ENCODE data around the gene FBXO3. TPM values are rescaled to one million over a fixed set of nuclear protein-coding genes. Genes with fewer than 3 reads are reported as not detected.

FBXO3 gene
- total RNA-seq, 2 experiments from 2014 or later: 14.9 to 17.0 TPM

DNA sequence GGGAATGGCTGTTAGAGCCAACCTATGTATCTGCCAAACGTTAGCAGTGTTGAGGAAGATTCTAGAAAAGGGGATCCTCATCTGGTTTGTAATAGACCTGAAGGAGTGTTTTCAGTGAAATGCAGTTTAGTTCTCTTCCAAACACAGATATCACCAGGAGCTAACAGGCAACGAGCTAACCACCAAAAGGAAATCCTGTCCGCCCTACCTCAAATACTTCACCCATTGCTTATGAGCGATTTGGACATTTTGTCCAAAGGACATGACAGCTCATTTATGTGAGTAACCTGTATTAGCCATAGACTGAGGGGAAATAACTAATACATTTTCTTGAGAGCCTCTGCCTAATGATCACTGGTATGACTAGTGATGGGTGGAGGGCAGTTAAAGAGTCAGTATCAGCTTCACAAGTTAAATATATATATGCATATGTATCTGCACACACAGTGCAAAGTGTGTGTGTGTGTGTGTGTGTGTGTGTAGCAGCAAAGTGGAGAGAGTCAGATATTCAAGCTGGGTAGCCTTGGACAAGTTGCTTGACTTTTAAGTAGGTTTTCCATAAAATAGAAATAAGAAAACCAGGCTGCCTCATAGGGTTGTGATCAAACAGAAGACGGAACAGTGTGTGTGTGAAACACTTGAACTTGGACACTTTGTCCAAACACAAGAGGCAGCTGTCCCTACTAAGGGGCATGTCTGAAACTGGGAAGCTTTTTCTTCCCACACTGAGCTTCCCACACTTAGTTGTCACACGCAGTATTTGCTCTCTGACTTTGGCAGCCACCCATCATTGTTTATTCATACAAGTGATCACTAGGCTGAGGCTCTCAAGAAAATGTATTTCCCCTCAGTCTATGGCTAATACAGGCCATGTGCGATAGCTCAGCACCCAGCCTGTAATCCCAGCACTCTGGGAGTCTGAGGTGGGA, 72.8 kb downstream of the FBXO3 start:
- DNase-seq: no peak
- CTCF ChIA-PET: interaction anchor here (0.9 to 3.1 kb wide), 4 partner anchors 8 to 41 kb away, joined by 3 to 9 read pairs (median 5); no protein-coding TSS in a partner anchor
- no peak for ATAC-seq
- peaks cover 19% of the 10 kb centered on the region for H3K4me1 Mint-ChIP-seq
- H3K9me3 Mint-ChIP-seq (ENCODE audit: low read depth): no peaks in the 10 kb centered on the region
- peak overlapping the region; percentile 80 for H3K4me3 Mint-ChIP-seq
- H3K36me3 Mint-ChIP-seq: no peaks in the 10 kb centered on the region
- H3K27me3 Mint-ChIP-seq: peaks cover 27% of the 10 kb centered on the region
- H3K27ac Mint-ChIP-seq: peak overlapping the region; percentile 65

DNA sequence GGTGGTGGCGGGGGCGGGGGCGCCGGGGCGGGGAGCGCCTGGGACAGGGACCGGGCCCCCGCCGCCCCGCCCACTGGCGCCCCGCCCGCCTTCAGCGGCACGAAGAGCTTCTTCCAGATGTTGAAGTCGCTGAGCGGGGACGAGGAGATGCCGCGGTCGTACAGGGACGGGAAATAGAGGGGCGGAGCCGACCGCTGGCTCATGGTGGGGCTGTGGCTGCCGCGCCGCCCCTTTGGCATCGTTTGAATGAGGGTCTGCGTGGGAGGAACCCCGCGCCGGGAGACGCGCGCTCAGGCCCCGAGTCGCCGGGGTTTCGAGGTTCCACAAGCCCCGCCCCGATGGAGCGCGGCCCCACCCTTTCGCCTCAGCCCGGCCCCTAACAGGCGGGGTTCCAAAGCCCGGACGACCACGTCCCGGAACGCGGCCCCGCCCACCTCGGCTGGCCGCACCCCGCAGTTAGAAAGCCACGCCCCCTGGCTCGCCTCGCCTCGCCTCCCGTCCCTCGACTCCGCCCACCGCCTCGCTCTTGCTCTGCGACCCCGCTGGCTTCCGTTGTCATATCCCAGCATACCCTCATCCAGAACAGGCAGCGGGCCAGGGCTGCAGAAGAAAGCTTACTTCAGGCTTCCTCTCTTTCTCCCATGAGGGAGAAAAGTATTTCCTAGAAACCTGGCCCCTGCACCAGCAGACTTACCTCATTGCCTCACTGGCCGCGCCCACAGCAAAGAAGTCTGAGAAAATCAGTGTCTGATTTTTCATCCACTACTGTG, 73.6 kb downstream of the FBXO3 start, which contains the start of gene C11orf91:
Gene C11orf91 (minus strand): TSS at position 325 of the 770 bp plus-strand sequence. CDS start 86 bp downstream, at position 239.
- CTCF ChIA-PET: interaction anchor here (1.2 to 3.1 kb wide), 5 partner anchors 11 to 42 kb away, joined by 4 to 9 read pairs (median 6); no protein-coding TSS in a partner anchor
- peak within 1 kb of the TSS; percentile 65 for H3K27ac Mint-ChIP-seq
- ATAC-seq (peak; percentile 97), DNase-seq (peak; percentile 95)
- no peaks in the 10 kb centered on the region for H3K36me3 Mint-ChIP-seq
- H3K4me1 Mint-ChIP-seq: peaks cover 16% of the 10 kb centered on the region
- H3K27me3 Mint-ChIP-seq: peaks cover 33% of the 10 kb centered on the region
- peak within 1 kb of the TSS; percentile 80 for H3K4me3 Mint-ChIP-seq
- H3K9me3 Mint-ChIP-seq (ENCODE audit: low read depth): no peaks in the 10 kb centered on the region

DNA sequence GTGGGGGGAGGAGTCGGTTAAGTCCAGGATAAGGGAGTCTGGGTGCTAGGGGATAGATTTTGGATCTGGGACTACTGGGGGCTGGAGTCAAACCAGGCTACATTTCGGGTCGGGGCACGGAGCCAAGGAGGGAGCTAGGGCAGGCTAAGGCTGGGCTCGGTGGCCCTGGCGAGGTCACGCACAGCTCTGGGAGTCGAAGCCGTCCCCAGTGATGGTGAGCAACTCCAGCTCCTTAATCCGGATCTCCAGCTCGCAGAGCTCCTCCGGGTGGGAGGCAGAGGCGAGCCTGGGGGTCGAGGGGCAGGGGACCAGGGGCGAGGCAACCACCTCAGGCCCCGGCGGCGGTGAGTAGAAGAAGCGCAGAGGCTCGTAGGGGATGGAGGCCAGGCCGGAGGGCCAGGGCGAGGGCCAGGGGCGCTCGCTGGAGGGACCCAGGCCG, 74.2 kb downstream of the FBXO3 start:
- H3K9me3 Mint-ChIP-seq (ENCODE audit: low read depth): no peaks in the 10 kb centered on the region
- H3K36me3 Mint-ChIP-seq: no peaks in the 10 kb centered on the region
- CTCF ChIA-PET: interaction anchor here (1.2 to 3.1 kb wide), 3 partner anchors 10 to 42 kb away, joined by 4 to 9 read pairs (median 6); no protein-coding TSS in a partner anchor
- H3K27me3 Mint-ChIP-seq: peaks cover 33% of the 10 kb centered on the region
- ATAC-seq (no peak), DNase-seq (no peak)
- H3K4me1 Mint-ChIP-seq: peaks cover 16% of the 10 kb centered on the region
- H3K4me3 Mint-ChIP-seq: peak overlapping the region; percentile 80
- H3K27ac Mint-ChIP-seq: no peak overlapping the region

DNA sequence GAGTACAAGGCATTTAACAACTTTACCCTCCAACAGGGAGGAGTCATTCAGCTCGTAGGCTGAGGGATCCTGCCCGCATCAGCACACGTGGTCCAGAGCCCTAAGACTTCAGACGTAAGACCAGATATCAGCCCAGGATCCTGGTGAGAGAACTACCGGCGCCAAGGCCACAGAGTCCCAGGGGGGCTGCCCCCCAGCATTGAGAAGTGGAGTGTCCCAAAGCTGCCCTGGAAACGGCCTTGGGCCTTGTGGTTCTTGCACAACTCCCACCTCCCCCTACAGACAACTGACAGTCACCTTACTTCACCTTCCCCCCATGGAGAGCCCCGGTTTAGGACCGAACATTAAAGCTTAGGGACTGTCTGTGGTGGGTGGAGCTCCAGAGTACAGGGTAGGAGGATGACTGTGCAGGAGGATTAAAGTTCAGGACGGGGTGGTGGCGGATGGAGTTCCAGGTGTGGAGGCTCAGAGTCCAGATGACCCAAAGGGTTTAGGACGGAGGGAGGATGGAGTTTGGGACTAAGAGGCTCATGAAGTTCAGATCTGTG, 74.7 kb downstream of the FBXO3 start:
- peak overlapping the region; percentile 80 for H3K4me3 Mint-ChIP-seq
- H3K36me3 Mint-ChIP-seq: no peaks in the 10 kb centered on the region
- no peak for ATAC-seq
- peaks cover 33% of the 10 kb centered on the region for H3K27me3 Mint-ChIP-seq
- no peak for DNase-seq
- CTCF ChIA-PET: interaction anchor here (1.2 to 3.1 kb wide), 3 partner anchors 10 to 43 kb away, joined by 4 to 9 read pairs (median 6); no protein-coding TSS in a partner anchor
- H3K27ac Mint-ChIP-seq: no peak overlapping the region
- no peaks in the 10 kb centered on the region for H3K9me3 Mint-ChIP-seq (ENCODE audit: low read depth)
- H3K4me1 Mint-ChIP-seq: peaks cover 16% of the 10 kb centered on the region

DNA sequence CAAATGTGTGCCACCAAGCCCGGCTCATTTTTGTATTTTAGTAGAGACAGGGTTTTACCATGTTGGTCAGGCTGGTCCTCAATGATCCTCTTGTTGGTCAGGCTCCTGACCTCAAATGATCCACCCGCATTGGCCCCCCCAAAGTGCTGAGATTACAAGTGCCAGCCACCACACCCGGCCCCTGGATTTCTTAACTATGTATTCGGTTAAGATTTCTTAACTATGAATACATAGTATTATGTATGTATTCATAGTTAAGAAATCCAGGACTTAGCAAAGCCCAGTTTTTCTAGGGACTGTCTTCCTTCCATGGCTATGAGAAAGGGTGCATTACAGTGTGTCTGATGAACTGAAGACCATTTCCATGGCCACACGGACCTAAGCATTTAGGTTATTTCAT, 75.4 kb downstream of the FBXO3 start:
- H3K4me3 Mint-ChIP-seq: no peak overlapping the region
- no peaks in the 10 kb centered on the region for H3K36me3 Mint-ChIP-seq
- DNase-seq: no peak
- no peak for ATAC-seq
- no peaks in the 10 kb centered on the region for H3K9me3 Mint-ChIP-seq (ENCODE audit: low read depth)
- H3K4me1 Mint-ChIP-seq: peaks cover 16% of the 10 kb centered on the region
- H3K27me3 Mint-ChIP-seq: peaks cover 33% of the 10 kb centered on the region
- CTCF ChIA-PET: no interaction called here
- H3K27ac Mint-ChIP-seq: no peak overlapping the region

DNA sequence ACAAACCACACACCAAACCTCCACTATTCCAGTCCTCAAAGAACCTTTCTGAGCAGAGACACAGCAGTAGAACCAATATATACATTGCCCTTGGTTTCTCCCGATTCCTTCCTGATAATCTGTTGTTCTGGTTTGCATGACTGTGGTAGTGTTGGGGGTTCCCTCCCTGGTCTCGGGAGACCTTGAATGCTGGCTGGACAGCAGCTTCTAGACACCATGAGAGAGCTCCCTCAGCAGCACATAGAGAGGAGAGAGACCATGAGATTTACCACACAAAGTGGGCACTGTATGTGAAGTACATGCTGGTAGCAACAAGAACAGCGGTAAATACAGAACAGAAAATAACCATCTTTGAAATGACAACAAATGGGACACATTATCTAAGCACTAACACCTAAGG, 76.3 kb downstream of the FBXO3 start:
- Mint-ChIP-seq H3K27me3 (peaks cover 37% of the 10 kb centered on the region), H3K4me3 (no peak overlapping the region), H3K36me3 (no peaks in the 10 kb centered on the region), H3K9me3 (ENCODE audit: low read depth) (no peaks in the 10 kb centered on the region), H3K4me1 (peaks cover 16% of the 10 kb centered on the region), H3K27ac (no peak overlapping the region)
- ATAC-seq: no peak
- DNase-seq: no peak
- CTCF ChIA-PET: interaction anchor here (0.6 kb wide), 1 partner anchor 1859 kb away, joined by 3 read pairs; no protein-coding TSS in a partner anchor

DNA sequence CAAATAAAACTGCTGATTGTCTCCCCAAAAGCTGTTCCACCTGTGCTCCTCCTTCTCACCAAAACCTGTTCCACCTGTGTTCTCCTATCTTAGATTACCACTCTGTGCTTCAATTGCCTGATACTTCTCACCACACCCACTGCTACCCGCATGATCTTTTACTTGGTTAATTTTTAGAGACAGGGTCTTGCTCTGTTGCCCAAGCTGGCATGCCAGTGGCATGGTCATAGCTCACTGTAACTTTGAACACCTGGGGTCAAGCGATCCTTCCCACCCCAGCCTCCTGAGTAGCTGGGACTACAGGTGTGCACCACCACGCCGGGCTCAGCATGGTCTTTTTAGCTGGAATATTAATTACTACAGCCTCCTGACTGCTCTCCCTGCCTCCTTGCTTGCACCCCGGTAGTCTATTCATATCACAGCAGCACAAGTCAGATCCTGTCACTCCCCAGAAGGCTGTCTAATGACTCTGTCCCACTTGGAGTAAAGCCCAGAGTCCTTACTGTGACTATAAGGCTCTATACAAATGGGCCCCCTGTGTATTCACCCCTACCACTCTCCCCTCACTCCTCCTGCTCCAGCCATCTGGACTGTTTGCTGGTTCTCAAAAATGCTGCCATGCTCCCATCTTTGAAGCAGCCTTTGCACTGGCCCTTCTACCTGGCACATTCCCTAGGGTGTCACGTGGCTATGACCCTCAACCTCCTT, 77.2 kb downstream of the FBXO3 start:
- H3K27me3 Mint-ChIP-seq: peaks cover 35% of the 10 kb centered on the region
- H3K4me1 Mint-ChIP-seq: peaks cover 16% of the 10 kb centered on the region
- ATAC-seq (no peak), DNase-seq (no peak)
- no peaks in the 10 kb centered on the region for H3K9me3 Mint-ChIP-seq (ENCODE audit: low read depth)
- no peak overlapping the region for H3K27ac Mint-ChIP-seq
- H3K36me3 Mint-ChIP-seq: no peaks in the 10 kb centered on the region
- no peak overlapping the region for H3K4me3 Mint-ChIP-seq
- CTCF ChIA-PET: no interaction called here

DNA sequence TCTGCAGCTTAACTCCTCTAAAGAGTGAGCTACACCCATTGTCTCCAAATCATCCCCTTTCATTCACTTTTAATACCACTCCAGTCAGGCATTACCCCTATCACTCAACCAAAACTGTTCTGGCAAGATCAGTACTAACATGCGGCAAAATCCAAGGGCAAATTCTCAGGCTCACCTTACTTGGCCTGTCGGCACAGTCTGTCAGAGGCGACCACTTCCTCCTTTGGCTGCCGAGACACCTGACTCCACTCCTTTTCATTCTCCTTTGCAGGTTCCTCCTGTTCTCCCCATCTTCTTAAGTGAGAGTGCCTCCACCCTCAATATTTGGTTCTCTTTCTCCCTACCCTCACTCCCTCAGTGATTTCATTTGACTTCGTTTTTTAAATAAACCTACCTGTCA, 77.9 kb downstream of the FBXO3 start:
- H3K36me3 Mint-ChIP-seq: no peaks in the 10 kb centered on the region
- peaks cover 31% of the 10 kb centered on the region for H3K27me3 Mint-ChIP-seq
- DNase-seq: no peak

DNA sequence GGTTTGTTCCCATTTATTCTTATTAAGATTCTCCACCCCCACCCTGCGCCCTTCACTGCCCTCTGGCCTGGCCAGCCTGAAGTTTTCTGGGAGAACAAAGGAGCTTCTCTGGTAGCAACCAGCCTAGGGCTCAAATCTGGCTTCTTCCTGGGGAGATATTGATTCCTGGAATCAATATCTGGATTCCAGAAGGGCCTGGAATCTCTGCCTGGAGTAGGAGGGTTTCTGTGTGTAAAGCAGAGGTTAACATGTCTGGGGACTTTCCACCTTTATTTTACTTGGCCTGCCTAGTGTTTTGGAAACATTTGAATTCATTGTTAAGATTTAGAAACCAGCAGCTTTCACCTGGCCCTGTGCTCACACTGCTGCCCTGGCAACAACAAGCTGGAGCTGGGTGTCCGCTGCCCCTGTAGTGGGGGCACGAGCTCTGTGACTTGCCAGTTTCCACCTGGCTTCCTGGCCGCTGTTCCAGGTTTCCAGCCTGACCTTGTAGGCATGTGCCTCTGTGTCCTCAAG, 79.2 kb downstream of the FBXO3 start:
- DNase-seq: no peak
- no peak overlapping the region for H3K4me3 Mint-ChIP-seq
- CTCF ChIA-PET: no interaction called here
- H3K36me3 Mint-ChIP-seq: no peaks in the 10 kb centered on the region
- no peaks in the 10 kb centered on the region for H3K9me3 Mint-ChIP-seq (ENCODE audit: low read depth)
- H3K4me1 Mint-ChIP-seq: peaks cover 9% of the 10 kb centered on the region
- peaks cover 30% of the 10 kb centered on the region for H3K27me3 Mint-ChIP-seq
- no peak for ATAC-seq
- H3K27ac Mint-ChIP-seq: no peak overlapping the region

More for the DNA sequence above, 77.9 kb downstream of the FBXO3 start:
- CTCF ChIA-PET: no interaction called here
- no peak overlapping the region for H3K27ac Mint-ChIP-seq
- H3K9me3 Mint-ChIP-seq (ENCODE audit: low read depth): no peaks in the 10 kb centered on the region
- ATAC-seq: no peak
- H3K4me3 Mint-ChIP-seq: no peak overlapping the region
- peaks cover 13% of the 10 kb centered on the region for H3K4me1 Mint-ChIP-seq

DNA sequence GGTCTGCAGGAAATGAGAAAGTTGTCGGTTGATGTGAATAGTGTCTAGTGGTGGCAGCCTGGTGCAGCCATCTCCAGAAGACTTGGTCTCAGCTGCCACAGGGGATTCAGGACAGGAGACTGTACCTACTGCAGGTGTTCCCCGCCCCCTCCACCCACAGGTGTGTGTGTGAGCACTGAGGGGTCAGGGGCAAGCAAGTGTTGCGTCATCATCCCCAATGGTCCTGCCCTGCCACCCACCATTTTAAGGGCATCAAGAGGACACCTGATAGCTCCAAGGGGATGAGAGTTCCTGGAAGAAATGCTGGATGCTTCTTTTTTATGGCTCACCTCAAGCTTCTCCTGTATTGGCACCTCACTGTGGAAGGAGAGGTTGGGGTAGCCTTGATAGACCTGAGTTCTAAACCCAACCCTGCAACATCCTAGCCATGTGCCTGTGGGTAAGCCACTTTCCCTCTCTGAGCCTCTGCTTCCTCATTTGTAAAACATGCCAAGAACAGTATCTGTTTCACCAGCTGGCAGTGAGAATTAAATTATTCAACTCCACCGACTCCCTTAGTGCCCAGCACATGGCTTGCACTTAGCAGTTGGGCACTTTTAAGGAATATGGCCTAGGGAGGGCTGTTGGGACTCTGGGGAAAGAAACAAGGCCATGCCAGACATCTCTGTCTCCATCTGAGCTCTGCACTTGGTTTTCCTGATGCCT, 79.8 kb downstream of the FBXO3 start:
- no peak overlapping the region for H3K4me3 Mint-ChIP-seq
- no peaks in the 10 kb centered on the region for H3K9me3 Mint-ChIP-seq (ENCODE audit: low read depth)
- H3K27ac Mint-ChIP-seq: no peak overlapping the region
- CTCF ChIA-PET: interaction anchor here (1.1 kb wide), 1 partner anchor 11 kb away, joined by 3 read pairs; no protein-coding TSS in a partner anchor
- DNase-seq (no peak), ATAC-seq (no peak)
- H3K27me3 Mint-ChIP-seq: peaks cover 30% of the 10 kb centered on the region
- H3K36me3 Mint-ChIP-seq: no peaks in the 10 kb centered on the region
- H3K4me1 Mint-ChIP-seq: peaks cover 5% of the 10 kb centered on the region

DNA sequence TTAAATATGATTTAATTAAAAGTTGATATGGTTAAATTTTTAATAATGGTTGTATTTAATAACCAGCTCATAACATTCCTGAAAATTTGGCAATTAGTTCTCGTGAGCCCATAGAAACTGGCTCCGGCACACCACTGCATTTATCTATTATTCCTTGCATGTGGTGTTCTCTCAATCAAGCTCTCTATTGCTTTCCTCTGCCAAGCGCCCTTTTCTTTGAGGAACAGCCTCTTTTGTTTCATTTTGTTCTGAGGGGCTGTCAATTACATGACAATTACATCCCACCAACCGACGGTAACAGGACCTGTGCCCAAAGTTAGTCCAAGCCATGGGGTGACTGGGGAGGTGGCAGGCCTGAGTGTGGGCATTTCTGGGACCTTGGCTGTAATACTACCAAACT, 81.8 kb downstream of the FBXO3 start:
- H3K4me3 Mint-ChIP-seq: no peak overlapping the region
- peaks cover 5% of the 10 kb centered on the region for H3K4me1 Mint-ChIP-seq
- DNase-seq (no peak), ATAC-seq (no peak)
- CTCF ChIA-PET: no interaction called here
- no peaks in the 10 kb centered on the region for H3K9me3 Mint-ChIP-seq (ENCODE audit: low read depth)
- peaks cover 19% of the 10 kb centered on the region for H3K27me3 Mint-ChIP-seq
- H3K36me3 Mint-ChIP-seq: no peaks in the 10 kb centered on the region
- H3K27ac Mint-ChIP-seq: no peak overlapping the region

DNA sequence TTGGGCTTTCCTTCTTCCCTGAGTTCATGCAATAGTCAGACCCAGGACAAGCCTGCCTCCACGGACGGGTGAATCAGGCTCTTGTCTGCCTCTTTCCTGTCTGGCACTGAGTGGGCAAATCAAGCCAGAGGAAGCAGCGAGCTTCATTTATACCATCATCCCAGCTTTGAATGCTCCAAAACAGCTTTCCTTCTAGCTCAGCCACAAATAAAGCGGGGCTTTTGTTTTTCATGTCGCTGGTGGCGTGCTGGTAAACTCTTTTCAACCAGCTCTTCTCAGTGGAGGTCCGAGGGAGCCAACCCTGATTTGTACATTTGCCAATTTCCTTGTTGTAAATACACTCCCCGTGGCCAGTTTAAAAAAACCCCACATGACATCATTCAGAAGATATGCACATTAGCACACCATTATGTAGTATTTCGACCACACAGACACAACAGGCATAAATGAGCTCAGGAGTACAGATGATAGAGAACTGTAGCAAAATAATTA, 82.3 kb downstream of the FBXO3 start:
- CTCF ChIA-PET: interaction anchor here (1.2 kb wide), 1 partner anchor 93 kb away, joined by 3 read pairs; no protein-coding TSS in a partner anchor
- no peaks in the 10 kb centered on the region for H3K9me3 Mint-ChIP-seq (ENCODE audit: low read depth)
- no peak for ATAC-seq
- H3K36me3 Mint-ChIP-seq: no peaks in the 10 kb centered on the region
- no peak for DNase-seq
- H3K4me3 Mint-ChIP-seq: no peak overlapping the region
- H3K4me1 Mint-ChIP-seq: peaks cover 5% of the 10 kb centered on the region
- no peak overlapping the region for H3K27ac Mint-ChIP-seq
- H3K27me3 Mint-ChIP-seq: peaks cover 14% of the 10 kb centered on the region
